Suppressor macrophage (primary cell): Measurements from ENCODE around the gene ATF5.

Source experiments
- DNase-seq, 4 experiments: peaks; one replicate each; pipeline ENCODE4 v3.0.0-alpha.2; 2020 to 2022
- total RNA-seq, 17 experiments: gene quantifications; one replicate each; lab custom pipeline; 2026; ENCODE audit warnings: mixed read lengths in 6 of 17, inconsistent platforms in 3 of 17; lab: John Stamatoyannopoulos, UW

The ATF5 gene
- 18.0 to 248 (median 41.5) reads per million in 17 experiments for total RNA-seq

- peak; percentile 93 to 97 (median 96) for DNase-seq
Observed at GRCh38 chr19:49929121-49929610, at the start of gene ATF5, which contains the start of gene NUP62. ATF5 (plus strand) TSS chr19:49929205; CDS start chr19:49930851, 1,646 bp downstream. NUP62 (minus strand) TSS chr19:49929504; CDS start chr19:49909807, 19,697 bp downstream.

GRCh38 chr19:49879243-49879963 is 49.6 kb upstream of the ATF5 start:
- peak; percentile 32 to 57 (median 50) for DNase-seq

- no peak for DNase-seq
Observed at GRCh38 chr19:49880162-49880869, 48.7 kb upstream of the ATF5 start.

- DNase-seq = no peak
Observed at GRCh38 chr19:49881186-49881585, 47.8 kb upstream of the ATF5 start.

- peak in 1 of 4 experiments; percentile 36 for DNase-seq
Observed at GRCh38 chr19:49881672-49882394, 47.2 kb upstream of the ATF5 start.

GRCh38 chr19:49882643-49883042 is 46.4 kb upstream of the ATF5 start:
- no peak for DNase-seq

- DNase-seq = no peak
Observed at GRCh38 chr19:49883094-49883493, 45.9 kb upstream of the ATF5 start.

- DNase-seq = no peak
Observed at GRCh38 chr19:49884109-49884508, 44.9 kb upstream of the ATF5 start.

- DNase-seq = no peak
Observed at GRCh38 chr19:49884760-49885159, 44.2 kb upstream of the ATF5 start.

GRCh38 chr19:49887037-49887664 is 41.9 kb upstream of the ATF5 start:
- DNase-seq = peak in 2 of 4 experiments; percentile 23 to 25

GRCh38 chr19:49887665-49888509 is 41.1 kb upstream of the ATF5 start:
- no peak for DNase-seq

GRCh38 chr19:49888510-49888824 is 40.5 kb upstream of the ATF5 start:
- no peak for DNase-seq

GRCh38 chr19:49889038-49889686 is 39.8 kb upstream of the ATF5 start:
- no peak for DNase-seq

GRCh38 chr19:49889687-49890348 is 39.2 kb upstream of the ATF5 start:
- peak; percentile 79 to 91 (median 84) for DNase-seq

GRCh38 chr19:49890349-49891311 is 38.4 kb upstream of the ATF5 start:
- DNase-seq = peak in 1 of 4 experiments; percentile 28

GRCh38 chr19:49891393-49891792 is 37.6 kb upstream of the ATF5 start:
- DNase-seq = no peak

GRCh38 chr19:49892716-49893115 is 36.3 kb upstream of the ATF5 start:
- no peak for DNase-seq

- DNase-seq = no peak
Observed at GRCh38 chr19:49894011-49894664, 34.9 kb upstream of the ATF5 start.
